Measurements from ENCODE around the gene MAP3K19.

GRCh38 chr2:134917360-134917865 is 129.8 kb downstream of the MAP3K19 start:
- no peak for TF ChIP-seq CTCF (conservative IDR thresholded peaks at IDR 0.05; ENCODE audit: low read depth in 2 of 2)
- no peak for TF ChIP-seq POLR2AphosphoS5 (IDR thresholded peaks at IDR 0.05; ENCODE audit: low read depth)
- TF ChIP-seq CREB1 (CRISPR knock-in tag; IDR thresholded peaks at IDR 0.05; ENCODE audit: low read depth) = no peak
- TF ChIP-seq EZH2phosphoT487 (IDR thresholded peaks at IDR 0.05; ENCODE audit: unreplicated experiment) = no peak
- TF ChIP-seq EZH2 (IDR thresholded peaks at IDR 0.05; ENCODE audit: low read depth, unreplicated experiment) = no peak
- no peak for TF ChIP-seq ETS1 (IDR thresholded peaks at IDR 0.05)
- no peak for TF ChIP-seq REST (IDR thresholded peaks at IDR 0.05; ENCODE audit: unreplicated experiment)
- no peak for TF ChIP-seq JUNB (IDR thresholded peaks at IDR 0.05; ENCODE audit: unreplicated experiment)

Measured in GM23338 (cell line).